HEK293 (cell line): Measurements from ENCODE around the gene EN2.

ENCODE experiments used
- CTCF ChIA-PET: fragments of 350-600 bp; formaldehyde crosslinking; extraction: SDS; loops from one replicate; lab custom pipeline; 2021; ENCODE audit warnings: antibody characterized with exemption; lab: Yijun Ruan, JAX
- POLR2A ChIA-PET: fragments of 300-600 bp; formaldehyde crosslinking; extraction: SDS; loops from one replicate; lab custom pipeline; 2020; ENCODE audit warnings: antibody characterized with exemption, inconsistent platforms; lab: Yijun Ruan, JAX
- H3K27ac ChIP-seq: fragments of 200-500 bp; sonication (Bioruptor generic); 2 replicates; pipeline ENCODE4 v1.5.1; 2014; ENCODE audit warnings: low read depth, low read length, control low read depth, inconsistent platforms; ENCODE audit errors: extremely low read depth
- H3K36me3 ChIP-seq, 2 experiments: fragments of 200-500 bp in 1 of 2; sonication (Bioruptor generic) in 1 of 2; 1 replicate in 1 of 2; 2 replicates in 1 of 2; pipeline ENCODE4 v1.5.1; 2014 to 2017; ENCODE audit warnings: inconsistent platforms in 2 of 2, low read length in 2 of 2; ENCODE audit not compliant: control insufficient read depth in 2 of 2, insufficient read depth in 1 of 2
- H3K4me1 ChIP-seq: fragments of 200-500 bp; sonication (Bioruptor generic); 2 replicates; pipeline ENCODE4 v1.5.1; 2014; ENCODE audit warnings: mild to moderate bottlenecking, low read length, inconsistent platforms; ENCODE audit not compliant: control insufficient read depth, insufficient read depth
- H3K4me3 ChIP-seq: 2 replicates; pipeline ENCODE4 v1.5.1; 2011; ENCODE audit warnings: low read depth, mild to moderate bottlenecking, control low read depth, low read length, moderate library complexity
- H3K9me3 ChIP-seq: fragments of 200-500 bp; sonication (Bioruptor generic); 2 replicates; pipeline ENCODE4 v1.5.1; 2014; ENCODE audit warnings: low read depth, low read length, inconsistent platforms; ENCODE audit not compliant: control insufficient read depth, insufficient read depth
- BCL6B ChIP-seq: fragments of 450-650 bp; formaldehyde crosslinking; IDR thresholded peaks from 2 replicates; pipeline ENCODE4 v1.5.1; 2017; ENCODE audit warnings: missing biosample characterization, missing genetic modification characterization
- KLF17 ChIP-seq: fragments of 450-650 bp; formaldehyde crosslinking; IDR thresholded peaks from 2 replicates; pipeline ENCODE4 v1.5.1; 2016; ENCODE audit warnings: missing biosample characterization, missing genetic modification characterization
- OVOL3 ChIP-seq: fragments of 450-650 bp; formaldehyde crosslinking; IDR thresholded peaks from 2 replicates; pipeline ENCODE4 v1.5.1; 2016; ENCODE audit warnings: missing biosample characterization, missing genetic modification characterization
- PBX3 ChIP-seq: sonication (generic); formaldehyde crosslinking; IDR thresholded peaks from 2 replicates; pipeline ENCODE4 v1.8.1; 2022; ENCODE audit warnings: mild to moderate bottlenecking, moderate library complexity, missing genetic modification reagents
- PRDM2 ChIP-seq: fragments of 450-650 bp; formaldehyde crosslinking; IDR thresholded peaks from 2 replicates; pipeline ENCODE4 v1.5.1; 2016; ENCODE audit warnings: missing biosample characterization, missing genetic modification characterization, borderline replicate concordance
- ZBTB10 ChIP-seq: fragments of 450-650 bp; formaldehyde crosslinking; IDR thresholded peaks from 2 replicates; pipeline ENCODE4 v1.5.1; 2016; ENCODE audit warnings: missing biosample characterization, missing genetic modification characterization
- ZBTB26 ChIP-seq: fragments of 450-650 bp; formaldehyde crosslinking; optimal IDR thresholded peaks from 2 replicates; pipeline ENCODE3; 2016; ENCODE audit warnings: missing biosample characterization, mild to moderate bottlenecking, missing genetic modification characterization
- ZBTB6 ChIP-seq: fragments of 450-650 bp; formaldehyde crosslinking; IDR thresholded peaks from 2 replicates; pipeline ENCODE4 v1.5.1; 2017; ENCODE audit warnings: missing biosample characterization, missing genetic modification characterization
- ZFP69B ChIP-seq: fragments of 450-650 bp; formaldehyde crosslinking; IDR thresholded peaks from 2 replicates; pipeline ENCODE4 v1.5.1; 2016; ENCODE audit warnings: missing biosample characterization, missing genetic modification characterization
- ZNF10 ChIP-seq: fragments of 450-650 bp; formaldehyde crosslinking; IDR thresholded peaks from 2 replicates; pipeline ENCODE4 v1.5.1; 2017; ENCODE audit warnings: missing biosample characterization, missing genetic modification characterization
- ZNF274 ChIP-seq, 2 experiments: fragments of 200-500 bp in 1 of 2; fragments of 450-650 bp in 1 of 2; sonication (Bioruptor generic) in 1 of 2; formaldehyde crosslinking in 1 of 2; IDR thresholded peaks; 2 replicates each; pipeline versions ENCODE4 v1.5.1 to v1.6.1; 2014 to 2016; ENCODE audit warnings: borderline replicate concordance in 1 of 2, inconsistent platforms in 1 of 2, low read length in 1 of 2, missing biosample characterization in 1 of 2, missing genetic modification characterization in 1 of 2
- ZNF280C ChIP-seq: fragments of 450-650 bp; formaldehyde crosslinking; IDR thresholded peaks from 2 replicates; pipeline ENCODE4 v1.5.1; 2016; ENCODE audit warnings: missing biosample characterization, missing genetic modification characterization
- ZNF571 ChIP-seq: fragments of 450-650 bp; formaldehyde crosslinking; IDR thresholded peaks from 2 replicates; pipeline ENCODE4 v1.5.0; 2017; ENCODE audit warnings: missing biosample characterization, missing genetic modification characterization
- ZNF692 ChIP-seq: fragments of 450-650 bp; formaldehyde crosslinking; IDR thresholded peaks from 2 replicates; pipeline ENCODE4 v1.5.1; 2016; ENCODE audit warnings: missing biosample characterization, missing genetic modification characterization
- ZNF707 ChIP-seq: fragments of 450-650 bp; formaldehyde crosslinking; IDR thresholded peaks from 2 replicates; pipeline ENCODE4 v1.5.1; 2016; ENCODE audit warnings: missing biosample characterization, missing genetic modification characterization
- ZSCAN5A ChIP-seq: fragments of 450-650 bp; formaldehyde crosslinking; IDR thresholded peaks from 2 replicates; pipeline ENCODE4 v1.5.1; 2016; ENCODE audit warnings: missing biosample characterization, missing genetic modification characterization

EN2 gene

GRCh38 chr7:155505422-155505793, 47.5 kb downstream of the EN2 start:
- no peaks in the 10 kb centered on the region for H3K4me1 ChIP-seq
- TF ChIP-seq PBX3 (CRISPR knock-in tag) (no peak), OVOL3 (tag by site-specific recombination) (no peak), BCL6B (tag by site-specific recombination) (no peak), ZNF274 (IDR thresholded peaks at IDR 0.05; ENCODE audit: low read length) (no peak), ZNF274 (tag by site-specific recombination; IDR thresholded peaks at IDR 0.05; ENCODE audit: borderline replicate concordance) (no peak), ZNF10 (tag by site-specific recombination) (no peak), ZBTB6 (tag by site-specific recombination) (no peak), ZFP69B (tag by site-specific recombination) (no peak), ZNF707 (tag by site-specific recombination) (no peak), ZBTB26 (no peak), ZBTB10 (tag by site-specific recombination) (no peak), ZNF571 (tag by site-specific recombination) (no peak), ZNF692 (tag by site-specific recombination) (no peak), PRDM2 (tag by site-specific recombination) (no peak), ZNF280C (tag by site-specific recombination) (no peak), KLF17 (no peak), ZSCAN5A (tag by site-specific recombination) (no peak)
- H3K36me3 ChIP-seq: no peaks in the 10 kb centered on the region
- no peak overlapping the region for H3K27ac ChIP-seq
- no peak overlapping the region for H3K4me3 ChIP-seq
- ChIA-PET POLR2A (no interaction called here), CTCF (interaction anchor here (0.6 to 0.7 kb wide), 2 partner anchors 48 to 109 kb away, joined by 3 read pairs; no protein-coding TSS in a partner anchor)
- H3K9me3 ChIP-seq: no peaks in the 10 kb centered on the region
